Activated T-cell treated with anti-CD3 and anti-CD28 coated beads, Interleukin-2, amount 50 U/mL, for 24 hours (primary cell): ENCODE data around the gene OGFOD3.
"Not testable (repeated sequence)": the region's sequence is repeated elsewhere in the genome, so short reads cannot be mapped to it uniquely, and the experiment has no call there.

Source experiments
- DNase-seq: peaks from one replicate; pipeline ENCODE4 v3.0.0-alpha.2; 2020
- H3K27ac Mint-ChIP-seq: 2 replicates; pipeline ENCODE4 v1.8.0; 2020; ENCODE audit warnings: mild to moderate bottlenecking, mixed read lengths
- H3K27me3 Mint-ChIP-seq: 2 replicates; pipeline ENCODE4 v1.8.0; 2020; ENCODE audit warnings: mixed read lengths
- H3K36me3 Mint-ChIP-seq: 2 replicates; pipeline ENCODE4 v1.8.0; 2020; ENCODE audit warnings: low read depth, mixed read lengths
- H3K4me1 Mint-ChIP-seq: 2 replicates; pipeline ENCODE4 v1.8.0; 2020; ENCODE audit warnings: low read depth, mixed read lengths
- H3K4me3 Mint-ChIP-seq: 2 replicates; pipeline ENCODE4 v1.8.0; 2020; ENCODE audit warnings: mild to moderate bottlenecking, moderate library complexity, mixed read lengths
- H3K9me3 Mint-ChIP-seq: 2 replicates; pipeline ENCODE4 v1.8.0; 2020; ENCODE audit warnings: mixed read lengths

Gene OGFOD3, protein sequence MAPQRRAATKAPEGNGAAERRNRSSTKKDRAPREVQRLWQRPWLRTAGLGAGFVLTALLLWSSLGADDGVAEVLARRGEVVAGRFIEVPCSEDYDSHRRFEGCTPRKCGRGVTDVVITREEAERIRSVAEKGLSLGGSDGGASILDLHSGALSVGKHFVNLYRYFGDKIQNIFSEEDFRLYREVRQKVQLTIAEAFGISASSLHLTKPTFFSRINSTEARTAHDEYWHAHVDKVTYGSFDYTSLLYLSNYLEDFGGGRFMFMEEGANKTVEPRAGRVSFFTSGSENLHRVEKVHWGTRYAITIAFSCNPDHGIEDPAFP

DNA sequence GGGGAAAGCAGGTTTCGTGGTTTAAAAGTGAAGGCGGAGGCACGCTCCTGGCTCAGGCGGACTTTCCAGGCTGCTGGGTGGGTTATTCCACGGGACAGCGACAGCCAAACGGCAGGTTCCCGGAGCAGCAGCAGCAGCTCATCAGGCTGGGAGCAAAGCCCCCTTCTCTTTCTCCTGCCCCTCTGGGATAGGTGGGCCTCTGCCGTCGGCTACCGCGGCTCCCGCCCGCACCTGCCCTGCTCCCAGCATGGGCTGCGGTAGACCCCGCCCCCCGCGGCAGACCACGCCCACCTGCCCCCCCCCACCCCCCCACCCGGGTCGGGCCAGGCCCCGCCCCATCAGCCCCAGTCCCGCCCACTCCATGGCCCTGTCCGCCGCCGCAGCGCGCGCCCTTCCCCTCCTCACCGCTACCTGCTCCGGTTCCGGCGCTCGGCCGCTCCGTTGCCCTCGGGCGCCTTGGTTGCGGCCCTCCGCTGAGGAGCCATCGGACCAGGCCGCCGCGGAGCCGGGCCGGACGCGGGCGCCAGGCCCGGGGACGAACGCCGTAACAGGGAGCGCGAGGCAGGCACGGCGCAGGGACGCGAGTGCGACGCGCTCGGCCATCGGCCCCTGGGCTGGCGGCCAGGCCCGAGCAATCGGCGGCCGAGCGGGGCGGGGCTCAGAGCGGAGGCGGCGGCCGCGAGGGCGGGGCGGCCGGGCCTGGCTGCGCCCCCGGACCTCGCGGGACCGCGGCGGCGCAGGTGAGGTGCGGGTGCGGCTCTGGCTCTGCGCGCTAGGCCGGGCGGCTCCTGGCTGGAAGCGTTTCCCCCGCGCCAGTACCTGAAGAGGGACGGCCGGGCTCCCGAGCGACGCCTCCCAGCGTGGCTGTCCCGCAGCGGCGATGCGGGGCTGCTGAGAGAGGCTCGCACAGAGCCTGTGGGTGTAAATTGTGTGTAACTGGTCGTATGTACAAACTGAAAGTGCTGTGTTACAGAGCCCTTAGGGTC, at the start of gene OGFOD3, which contains the start of gene HEXD:
OGFOD3 (minus strand) TSS at position 586 of the 986 bp plus-strand sequence; CDS start at position 485, 101 bp downstream.
HEXD (plus strand) TSS at position 347 of the 986 bp plus-strand sequence. CDS start 1,453 bp downstream, outside the sequence.
- peaks cover 46% of the 10 kb centered on the region for H3K36me3 Mint-ChIP-seq
- H3K4me3 Mint-ChIP-seq = peak within 1 kb of the TSS; percentile 81
- H3K27ac Mint-ChIP-seq = peak within 1 kb of the TSS; percentile 83
- no peaks in the 10 kb centered on the region for H3K27me3 Mint-ChIP-seq
- DNase-seq = peak; percentile 95
- H3K9me3 Mint-ChIP-seq = no peaks in the 10 kb centered on the region
- peaks cover 32% of the 10 kb centered on the region for H3K4me1 Mint-ChIP-seq

DNA sequence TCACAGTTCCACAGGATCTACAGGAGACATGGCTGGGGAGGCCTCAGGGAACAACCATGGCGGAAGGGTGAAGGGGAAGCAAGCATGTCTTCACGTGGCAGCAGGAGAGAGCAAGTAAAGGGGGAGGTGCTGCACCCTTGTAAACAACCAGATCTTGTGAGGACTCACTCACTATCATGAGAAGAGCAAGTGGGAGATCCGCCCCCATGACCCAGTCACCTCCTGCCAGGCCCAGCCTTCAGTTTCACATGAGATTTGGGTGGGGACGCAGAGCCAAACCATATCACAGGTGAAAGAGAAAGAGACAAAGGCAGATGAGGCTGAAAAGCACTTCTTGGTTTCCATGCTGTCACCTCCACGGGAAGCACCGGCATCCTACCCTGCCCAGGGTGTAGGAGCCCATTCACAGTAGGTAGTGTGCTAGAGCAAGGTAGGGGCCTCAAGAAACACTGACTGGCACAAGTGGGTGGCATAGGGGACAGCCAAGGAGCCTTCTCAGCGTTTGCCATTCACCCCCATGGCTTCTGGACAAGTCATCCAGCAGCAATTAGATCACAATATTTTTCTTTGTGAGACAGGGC, 46.7 kb upstream of the OGFOD3 start:
- no peak for DNase-seq
- peaks cover 85% of the 10 kb centered on the region for H3K36me3 Mint-ChIP-seq
- H3K27ac Mint-ChIP-seq = peak overlapping the region; percentile 65
- H3K27me3 Mint-ChIP-seq = no peaks in the 10 kb centered on the region
- no peak overlapping the region for H3K4me3 Mint-ChIP-seq
- H3K9me3 Mint-ChIP-seq = no peaks in the 10 kb centered on the region
- peaks cover 15% of the 10 kb centered on the region for H3K4me1 Mint-ChIP-seq

DNA sequence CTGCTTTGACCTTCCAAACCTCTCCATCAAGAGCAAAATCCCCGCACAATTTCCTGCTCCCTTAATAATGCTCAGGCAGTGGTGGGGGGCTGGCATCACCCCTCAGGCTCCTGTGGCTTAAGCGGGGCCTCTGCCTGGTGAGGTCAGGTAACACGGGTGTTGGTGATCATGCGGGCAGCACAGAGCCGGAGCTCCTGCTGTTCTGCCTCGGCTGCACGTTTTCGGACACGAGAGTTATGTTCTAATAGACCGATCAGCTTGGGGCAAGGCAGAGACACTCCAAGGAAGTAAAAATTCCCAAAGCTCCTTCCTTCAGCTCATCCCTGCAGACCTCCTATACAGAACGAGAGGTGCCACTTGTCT, 46.2 kb upstream of the OGFOD3 start:
- Mint-ChIP-seq H3K4me1 (peaks cover 18% of the 10 kb centered on the region), H3K36me3 (peaks cover 86% of the 10 kb centered on the region), H3K4me3 (no peak overlapping the region), H3K27ac (peak overlapping the region; percentile 65), H3K9me3 (no peaks in the 10 kb centered on the region), H3K27me3 (no peaks in the 10 kb centered on the region)
- no peak for DNase-seq

DNA sequence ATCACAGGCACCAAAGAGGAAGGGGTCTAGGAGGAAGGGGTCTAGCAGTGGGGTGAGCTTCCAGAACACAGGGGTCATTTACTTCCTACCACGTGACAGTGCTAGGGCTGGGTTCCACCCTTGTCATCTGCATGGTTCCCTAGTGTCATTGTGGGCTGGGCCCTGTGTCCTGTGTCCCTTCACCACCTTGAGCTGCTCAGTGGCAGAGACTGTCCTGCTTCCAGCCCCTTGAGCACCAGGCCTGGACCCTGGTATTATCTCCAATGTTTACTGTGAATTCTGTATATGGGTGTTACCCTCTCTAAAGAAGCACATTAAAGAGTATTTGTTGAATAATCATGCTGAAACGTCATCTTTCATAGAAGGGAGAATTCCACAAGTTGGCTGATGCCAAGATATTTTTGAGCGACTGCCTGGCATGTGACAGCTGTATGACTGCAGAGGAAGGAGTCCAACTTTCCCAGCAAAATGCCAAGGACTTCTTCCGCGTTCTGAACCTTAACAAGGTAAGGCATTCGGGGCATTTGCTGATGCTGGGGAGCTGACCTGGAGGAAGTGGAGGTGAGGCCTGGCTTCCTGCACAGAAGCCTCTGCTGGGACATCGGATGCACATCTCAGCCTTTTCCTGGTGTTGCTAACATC, 45.7 kb upstream of the OGFOD3 start:
- H3K4me1 Mint-ChIP-seq = peaks cover 21% of the 10 kb centered on the region
- H3K27ac Mint-ChIP-seq = peak overlapping the region; percentile 50
- peaks cover 86% of the 10 kb centered on the region for H3K36me3 Mint-ChIP-seq

DNA sequence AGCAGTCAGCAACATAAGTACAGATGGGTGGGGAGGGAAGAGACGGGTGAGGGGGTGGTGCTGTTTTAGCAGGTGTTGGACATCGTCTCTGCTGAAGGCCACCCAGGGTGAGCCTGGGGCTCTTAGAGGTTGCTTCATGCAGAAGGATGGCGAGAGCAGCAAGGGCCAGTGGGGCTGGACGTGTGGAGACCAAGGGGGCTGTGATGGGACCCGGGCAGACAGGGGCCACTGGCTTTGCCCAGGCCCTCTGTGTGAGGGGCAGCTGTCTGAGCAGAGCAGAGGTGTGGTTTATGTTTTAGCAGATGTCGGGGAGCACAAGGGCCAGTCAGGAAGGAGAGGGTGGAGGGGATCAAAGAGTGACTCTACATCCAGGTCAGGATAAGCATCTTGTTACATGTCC, 45.0 kb upstream of the OGFOD3 start:
- H3K27ac Mint-ChIP-seq = peak overlapping the region; percentile 50
- H3K4me3 Mint-ChIP-seq = no peak overlapping the region
- DNase-seq = no peak
- no peaks in the 10 kb centered on the region for H3K27me3 Mint-ChIP-seq
- H3K4me1 Mint-ChIP-seq = peaks cover 20% of the 10 kb centered on the region
- H3K9me3 Mint-ChIP-seq = no peaks in the 10 kb centered on the region
- peaks cover 82% of the 10 kb centered on the region for H3K36me3 Mint-ChIP-seq

More for the DNA sequence above, 45.7 kb upstream of the OGFOD3 start:
- H3K27me3 Mint-ChIP-seq = no peaks in the 10 kb centered on the region
- no peak for DNase-seq
- H3K9me3 Mint-ChIP-seq = no peaks in the 10 kb centered on the region
- H3K4me3 Mint-ChIP-seq = no peak overlapping the region

DNA sequence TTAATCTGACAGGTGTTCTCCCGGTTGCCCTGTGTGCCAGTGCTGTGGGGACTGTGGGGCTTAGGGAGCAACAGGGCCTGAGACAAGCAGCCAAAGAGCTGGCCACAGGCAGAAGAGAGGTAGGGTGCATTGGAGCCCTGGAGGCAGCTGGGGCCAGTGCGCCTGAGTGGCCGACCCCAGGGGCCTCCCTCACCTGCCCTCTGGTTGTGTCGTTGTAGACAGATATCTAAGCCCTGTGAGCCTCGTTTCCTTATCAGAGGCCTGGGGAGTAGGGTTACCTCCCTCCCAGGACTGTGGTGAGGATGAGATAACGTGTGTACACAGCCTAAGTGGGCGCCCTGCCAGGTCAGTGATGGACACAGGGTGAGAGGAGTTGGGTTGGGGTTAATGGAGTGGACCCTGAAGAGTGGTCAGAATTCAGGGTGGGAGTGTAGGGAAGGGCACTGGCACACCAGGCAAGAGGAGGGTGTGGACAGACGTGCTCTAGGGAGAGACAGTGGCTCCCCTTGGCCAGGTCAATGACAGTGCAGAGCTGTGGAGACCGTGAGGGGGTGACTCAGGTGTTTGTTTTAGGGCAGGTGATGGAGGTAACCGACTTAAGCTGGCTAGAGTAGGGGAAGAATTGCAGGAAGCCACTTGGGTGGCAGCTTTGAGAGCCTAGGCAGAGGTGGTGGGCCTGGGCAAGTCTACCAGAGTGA, 43.6 kb upstream of the OGFOD3 start:
- H3K36me3 Mint-ChIP-seq = peaks cover 82% of the 10 kb centered on the region
- H3K9me3 Mint-ChIP-seq = no peaks in the 10 kb centered on the region
- no peak for DNase-seq
- H3K27me3 Mint-ChIP-seq = no peaks in the 10 kb centered on the region
- H3K27ac Mint-ChIP-seq = peak overlapping the region; percentile 33
- H3K4me3 Mint-ChIP-seq = no peak overlapping the region
- H3K4me1 Mint-ChIP-seq = peaks cover 30% of the 10 kb centered on the region

DNA sequence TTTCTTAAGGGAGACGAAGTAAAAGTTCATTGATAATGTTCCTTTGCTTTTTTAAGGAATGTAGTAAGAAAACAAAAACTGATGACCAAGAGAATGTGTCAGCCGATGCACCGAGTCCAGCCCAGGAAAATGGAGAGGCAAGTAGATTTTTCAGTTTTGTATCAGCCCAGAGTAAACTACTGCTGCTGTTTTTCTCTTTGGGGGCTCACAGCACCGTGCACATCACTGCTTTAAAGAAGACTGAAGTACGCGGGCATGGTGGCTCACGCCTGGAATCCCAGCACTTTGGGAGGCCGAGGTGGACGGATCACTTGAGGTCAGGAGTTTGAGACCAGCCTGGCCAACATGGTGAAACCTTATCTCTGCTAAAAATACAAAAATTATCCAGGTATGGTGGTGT, 41.5 kb upstream of the OGFOD3 start:
- Mint-ChIP-seq H3K4me3 (peak overlapping the region; percentile 90), H3K36me3 (peaks cover 67% of the 10 kb centered on the region), H3K4me1 (peaks cover 35% of the 10 kb centered on the region)
- H3K27me3 Mint-ChIP-seq, DNase-seq, H3K9me3 Mint-ChIP-seq, H3K27ac Mint-ChIP-seq: not testable (repeated sequence)

DNA sequence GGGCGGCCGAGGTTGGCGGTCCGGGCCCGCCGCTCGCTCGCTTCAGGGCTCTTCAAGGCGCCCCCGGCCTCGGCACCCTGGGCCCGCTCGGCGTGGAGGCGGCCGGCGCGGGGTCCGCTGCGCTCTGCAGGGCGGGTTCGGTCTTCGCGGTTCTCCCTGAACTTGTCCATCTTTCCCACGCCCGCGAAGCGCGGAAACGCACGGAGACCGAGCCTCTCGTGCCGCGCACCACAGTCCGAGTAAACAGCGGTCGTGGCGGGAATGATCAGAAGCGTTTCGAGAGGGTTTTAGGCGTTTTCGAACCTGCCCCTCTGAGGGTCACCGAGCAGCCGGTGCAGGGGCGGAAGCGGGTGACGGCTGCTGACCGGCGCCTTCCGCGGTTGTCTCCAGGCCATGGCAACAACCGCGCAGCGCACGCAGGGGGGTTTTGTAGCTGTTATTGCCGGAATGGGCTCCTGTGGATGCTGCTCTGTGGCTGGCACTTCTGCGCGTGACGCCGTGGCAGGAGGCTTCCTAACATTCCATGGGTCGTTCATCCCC, 40.6 kb upstream of the OGFOD3 start:
- no peaks in the 10 kb centered on the region for H3K9me3 Mint-ChIP-seq
- peaks cover 29% of the 10 kb centered on the region for H3K4me1 Mint-ChIP-seq
- no peaks in the 10 kb centered on the region for H3K27me3 Mint-ChIP-seq
- H3K4me3 Mint-ChIP-seq = peak overlapping the region; percentile 90
- DNase-seq = no peak
- H3K27ac Mint-ChIP-seq = peak overlapping the region; percentile 89
- H3K36me3 Mint-ChIP-seq = peaks cover 57% of the 10 kb centered on the region

DNA sequence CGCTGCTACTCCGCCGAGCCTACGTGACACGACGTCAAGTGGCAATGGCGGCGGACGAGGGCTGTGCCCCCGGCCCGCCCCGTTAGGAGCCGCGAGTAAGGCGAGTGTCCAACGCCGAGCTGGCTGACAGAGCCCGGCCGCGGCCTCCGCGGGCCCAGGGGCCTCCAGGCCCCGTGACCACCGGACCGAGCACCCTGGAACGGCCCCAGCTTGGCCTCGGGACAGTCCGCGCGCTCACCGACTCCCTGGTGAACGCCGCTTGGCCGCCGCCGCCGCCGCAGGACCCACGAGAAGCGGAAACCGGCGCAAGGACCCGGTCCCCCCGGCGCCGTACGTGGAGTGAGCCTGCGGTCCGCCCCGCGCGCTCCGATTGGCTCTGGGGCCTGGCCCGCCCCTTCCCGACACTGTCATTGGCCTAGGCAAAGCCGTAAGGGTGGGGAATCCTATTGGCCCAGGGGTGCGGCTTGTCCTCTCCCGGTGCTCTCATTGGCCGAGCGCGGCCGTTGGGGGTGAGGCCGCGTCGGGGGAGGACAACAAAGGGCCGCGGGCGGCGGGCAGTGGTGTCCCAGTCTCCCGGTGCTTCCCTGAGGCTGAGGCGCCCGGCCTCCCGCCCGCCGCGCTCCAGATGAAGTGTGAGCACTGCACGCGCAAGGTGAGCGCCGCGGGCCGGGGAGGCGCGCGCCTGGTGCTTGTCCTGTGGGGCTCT, 39.9 kb upstream of the OGFOD3 start, which contains the start of gene NARF:
NARF (plus strand) TSS at position 563 of the 706 bp plus-strand sequence; CDS start at position 626, 63 bp downstream.
- Mint-ChIP-seq H3K4me1 (peaks cover 29% of the 10 kb centered on the region), H3K4me3 (peak within 1 kb of the TSS; percentile 90), H3K27ac (peak within 1 kb of the TSS; percentile 99), H3K9me3 (no peaks in the 10 kb centered on the region), H3K27me3 (no peaks in the 10 kb centered on the region), H3K36me3 (peaks cover 51% of the 10 kb centered on the region)
- peak; percentile 97 for DNase-seq

DNA sequence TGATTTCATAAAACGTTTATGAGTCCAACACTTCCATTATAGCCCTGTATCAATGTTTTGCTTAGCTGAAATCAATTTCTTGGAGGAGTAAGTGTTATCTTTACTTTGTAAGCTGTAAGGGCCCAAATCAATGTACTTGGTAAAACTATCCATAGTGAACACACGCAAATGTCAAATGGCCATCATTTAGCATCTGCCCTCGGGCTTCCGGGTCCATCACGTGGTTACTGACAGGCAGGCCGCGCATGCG, 39.5 kb upstream of the OGFOD3 start:
- Mint-ChIP-seq H3K9me3 (no peaks in the 10 kb centered on the region), H3K36me3 (peaks cover 46% of the 10 kb centered on the region), H3K27me3 (no peaks in the 10 kb centered on the region), H3K27ac (peak overlapping the region; percentile 99), H3K4me3 (peak overlapping the region; percentile 90), H3K4me1 (peaks cover 31% of the 10 kb centered on the region)
- DNase-seq = no peak

DNA sequence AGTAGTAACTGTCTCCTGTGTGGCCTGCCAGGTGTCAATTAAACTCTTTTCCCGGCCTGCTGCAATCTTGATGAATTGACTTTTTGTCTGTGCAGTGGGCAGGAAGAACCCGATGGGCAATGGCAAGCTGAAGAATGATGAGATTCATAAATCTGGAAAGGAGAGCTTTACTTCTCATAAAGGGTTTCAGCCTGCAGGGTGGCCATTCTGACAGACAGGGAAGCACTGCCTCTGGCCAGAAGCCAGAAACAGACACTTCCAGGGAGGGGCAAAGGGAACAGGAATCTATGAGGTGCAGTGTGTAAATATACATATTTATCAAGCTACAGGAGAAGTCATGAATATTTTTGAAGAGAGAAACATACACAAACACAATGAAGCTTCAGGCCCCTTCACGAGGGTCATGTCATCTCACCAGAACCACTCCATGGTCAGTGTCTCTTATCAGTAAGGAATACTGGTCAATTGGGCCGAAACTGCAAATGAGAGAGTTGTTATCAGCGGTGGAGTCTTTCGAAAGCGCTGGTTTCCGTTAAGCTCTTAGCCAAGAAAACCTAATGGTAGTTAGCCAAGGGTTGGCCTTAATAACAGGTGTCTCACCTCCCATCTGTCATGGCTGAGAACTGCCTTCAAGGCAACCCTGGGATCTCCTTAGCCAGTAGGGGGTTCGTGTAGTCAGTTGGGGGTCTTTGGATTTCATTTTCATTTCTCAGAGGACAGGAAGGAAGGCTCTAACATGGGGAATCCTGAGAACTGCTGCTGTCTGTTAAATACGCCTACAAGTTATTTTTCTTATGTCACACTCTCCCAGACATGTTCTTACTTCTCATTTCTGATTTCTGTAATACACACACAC, 38.9 kb upstream of the OGFOD3 start:
- no peak for DNase-seq
- Mint-ChIP-seq H3K27ac (peak overlapping the region; percentile 99), H3K36me3 (peaks cover 41% of the 10 kb centered on the region), H3K4me3 (peak overlapping the region; percentile 90), H3K27me3 (no peaks in the 10 kb centered on the region), H3K9me3 (no peaks in the 10 kb centered on the region), H3K4me1 (peaks cover 32% of the 10 kb centered on the region)

DNA sequence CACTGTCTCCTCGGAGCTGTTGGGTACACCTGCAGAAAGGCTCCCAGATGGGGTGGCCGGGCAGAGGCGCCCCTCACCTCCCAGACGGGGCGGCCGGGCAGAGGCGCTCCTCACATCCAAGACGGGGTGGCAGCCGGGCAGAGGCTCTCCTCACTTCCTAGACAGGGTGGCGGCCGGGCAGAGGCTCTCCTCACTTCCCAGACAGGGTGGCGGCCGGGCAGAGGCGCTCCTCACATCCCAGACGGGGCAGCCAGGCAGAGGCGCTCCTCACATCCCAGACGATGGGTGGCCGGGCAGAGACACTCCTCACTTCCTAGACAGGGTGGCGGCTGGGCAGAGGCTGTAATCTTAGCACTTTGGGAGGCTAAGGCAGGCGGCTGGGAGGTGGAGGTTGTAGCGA, 35.3 kb upstream of the OGFOD3 start:
- DNase-seq, H3K27ac Mint-ChIP-seq, H3K27me3 Mint-ChIP-seq, H3K4me3 Mint-ChIP-seq, H3K9me3 Mint-ChIP-seq: not testable (repeated sequence)
- peaks cover 42% of the 10 kb centered on the region for H3K4me1 Mint-ChIP-seq
- H3K36me3 Mint-ChIP-seq = peaks cover 33% of the 10 kb centered on the region
